NCI-H2107 treated with DMSO at 0.1 percent for 48 hours (cell line): ENCODE data around the gene PPP5C.
"Not testable (repeated sequence)": the region's sequence is repeated elsewhere in the genome, so short reads cannot be mapped to it uniquely, and the experiment has no call there.

Experiments used
- DNase-seq: peaks from one replicate; lab custom pipeline; 2025; ENCODE audit not compliant: unreplicated experiment; lab: John Stamatoyannopoulos, UW

Gene PPP5C

GRCh38 chr19:46428239-46429135 is 81.6 kb downstream of the PPP5C start, which contains the start of gene PNMA8C:
TSS of gene PNMA8C (minus strand) at chr19:46428936. CDS start at chr19:46428359, 577 bp downstream.
- DNase-seq, result no peak

GRCh38 chr19:46429999-46430398 is 83.1 kb downstream of the PPP5C start:
- DNase-seq, result no peak

- DNase-seq, result no peak
These were observed 84.9 kb downstream of the PPP5C start for GRCh38 chr19:46431824-46432223.

GRCh38 chr19:46433470-46433869 is 86.6 kb downstream of the PPP5C start:
- DNase-seq, result not testable (repeated sequence)

GRCh38 chr19:46435009-46435408 is 88.1 kb downstream of the PPP5C start:
- no peak for DNase-seq

- DNase-seq, result not testable (repeated sequence)
These were observed 88.8 kb downstream of the PPP5C start for GRCh38 chr19:46435689-46436088.
